PC-9 (cell line): ENCODE data around the gene LDHB. TPM values are rescaled to one million over a fixed set of nuclear protein-coding genes. Genes with fewer than 3 reads are reported as not detected.

Experiments
- Bru-seq: library from RNA; stranded (reverse); fragments of 400-500 nt; gene quantifications from one replicate; lab custom pipeline; 2021; lab: Mats Ljungman, UMichigan
- BruChase-seq, 2 experiments: library from RNA; stranded (reverse); fragments of 400-500 nt; gene quantifications; one replicate each; lab custom pipeline; 2021; lab: Mats Ljungman, UMichigan
- BruUV-seq: library from RNA; stranded (reverse); fragments of 400-500 nt; replicated peaks from 2 replicates; lab custom pipeline; 2021; lab: Mats Ljungman, UMichigan
- CTCF ChIA-PET: fragments of 300-600 bp; sonication (Branson Sonifier 250); formaldehyde crosslinking; loops from one replicate; lab custom pipeline; 2022; ENCODE audit warnings: antibody characterized with exemption; lab: Charles Lee
- POLR2A ChIA-PET: fragments of 300-600 bp; sonication (Branson Sonifier 250); formaldehyde crosslinking; loops from one replicate; lab custom pipeline; 2022; ENCODE audit warnings: antibody characterized with exemption; ENCODE audit not compliant: unreplicated experiment; lab: Charles Lee
- DNase-seq, 2 experiments: peaks; one replicate each; pipeline versions ENCODE4 v3.0.0 to v3.0.0-alpha.2; 2015 to 2022; ENCODE audit warnings: mixed read lengths in 1 of 2
- H2AFZ ChIP-seq: fragments of 200-600 bp; sonication (generic); 2 replicates; pipeline ENCODE4 v1.8.1; 2017; ENCODE audit warnings: antibody characterized with exemption
- H3F3A ChIP-seq: fragments of 200-600 bp; sonication (generic); 2 replicates; pipeline ENCODE4 v1.8.1; 2017; ENCODE audit warnings: antibody characterized with exemption, mild to moderate bottlenecking, low read depth; ENCODE audit not compliant: insufficient read depth
- H3K27ac ChIP-seq: fragments of 200-600 bp; sonication (generic); 2 replicates; pipeline ENCODE4 v1.6.1; 2016; ENCODE audit warnings: mixed run types
- H3K27me3 ChIP-seq: fragments of 200-600 bp; sonication (generic); 2 replicates; pipeline ENCODE4 v1.6.1; 2016; ENCODE audit warnings: low read depth, mixed run types; ENCODE audit not compliant: insufficient read depth
- H3K36me3 ChIP-seq: fragments of 200-600 bp; sonication (generic); 2 replicates; pipeline ENCODE4 v1.6.1; 2016; ENCODE audit warnings: low read depth, mixed run types
- H3K4me1 ChIP-seq: fragments of 200-600 bp; sonication (generic); replicated peaks from 2 replicates; pipeline ENCODE4 v1.6.1; 2016; ENCODE audit warnings: mixed run types; ENCODE audit not compliant: insufficient read depth
- H3K4me2 ChIP-seq: fragments of 200-600 bp; sonication (generic); 2 replicates; pipeline ENCODE4 v1.6.1; 2017; ENCODE audit warnings: mixed run types
- H3K4me3 ChIP-seq: fragments of 200-600 bp; sonication (generic); 2 replicates; pipeline ENCODE4 v1.6.1; 2016; ENCODE audit warnings: mixed run types
- H3K79me2 ChIP-seq: fragments of 200-600 bp; sonication (generic); 2 replicates; pipeline ENCODE4 v1.6.1; 2017; ENCODE audit warnings: low read depth, mixed run types
- H3K9me2 ChIP-seq: fragments of 200-600 bp; sonication (generic); 2 replicates; pipeline ENCODE4 v1.8.1; 2017; ENCODE audit warnings: mild to moderate bottlenecking; ENCODE audit not compliant: insufficient read depth
- H3K9me3 ChIP-seq: fragments of 200-600 bp; sonication (generic); 2 replicates; pipeline ENCODE4 v1.8.1; 2016; ENCODE audit warnings: low read depth; ENCODE audit not compliant: insufficient read depth
- H4K20me1 ChIP-seq: fragments of 200-600 bp; sonication (generic); 2 replicates; pipeline ENCODE4 v1.8.1; 2017; ENCODE audit not compliant: insufficient read depth
- EZH2 ChIP-seq: fragments of 200-600 bp; sonication (generic); IDR thresholded peaks from 2 replicates; pipeline ENCODE4 v1.8.0; 2017; ENCODE audit warnings: antibody characterized with exemption, low read depth
- intact Hi-C: fragments of 100-400 bp; cut with micrococcal nuclease; formaldehyde crosslinking; loops from one replicate; pipeline ENCODE4 v1.10.0; 2022; ENCODE audit not compliant: unreplicated experiment
- long read RNA-seq: library from polyadenylated mRNA; stranded (forward); transcript quantifications from one replicate; pipeline ENCODE4 v2.0.0, GENCODE V29; 2022
- total RNA-seq: library from RNA; stranded (reverse); gene quantifications from 2 replicates; pipeline ENCODE4 v1.2.3, GENCODE V29; 2021
- TF ChIP-seq, protein P1 (sequence below): fragments of 200-600 bp; sonication (generic); conservative IDR thresholded peaks from 2 replicates; pipeline ENCODE4 v1.6.1; 2017; ENCODE audit warnings: mixed run types, antibody characterized with exemption, mild to moderate bottlenecking, moderate library complexity

Gene LDHB
- total RNA-seq (994 and 1,055 TPM in 2 replicates), Bru-seq, nascent RNA (percentile 100 among the genes with signal in this experiment), BruChase-seq, experiment 1, labeled RNA remaining after a 2-hour chase (percentile 100 among the genes with signal in this experiment), BruChase-seq, experiment 2, labeled RNA remaining after a 6-hour chase (percentile 100 among the genes with signal in this experiment)
- long read RNA-seq, transcript LDHB-201 (8 exons, 1,303 nt) = major isoform, 1,258 of 1,305 reads
- long read RNA-seq, transcript LDHB-206 (3 exons, 678 nt) = minor isoform, 6 of 1,305 reads
- long read RNA-seq, partial matches to known transcripts = 22 of 1,305 reads
- long read RNA-seq, other reads (novel, unspliced or antisense) = 12 of 1,305 reads

DNA sequence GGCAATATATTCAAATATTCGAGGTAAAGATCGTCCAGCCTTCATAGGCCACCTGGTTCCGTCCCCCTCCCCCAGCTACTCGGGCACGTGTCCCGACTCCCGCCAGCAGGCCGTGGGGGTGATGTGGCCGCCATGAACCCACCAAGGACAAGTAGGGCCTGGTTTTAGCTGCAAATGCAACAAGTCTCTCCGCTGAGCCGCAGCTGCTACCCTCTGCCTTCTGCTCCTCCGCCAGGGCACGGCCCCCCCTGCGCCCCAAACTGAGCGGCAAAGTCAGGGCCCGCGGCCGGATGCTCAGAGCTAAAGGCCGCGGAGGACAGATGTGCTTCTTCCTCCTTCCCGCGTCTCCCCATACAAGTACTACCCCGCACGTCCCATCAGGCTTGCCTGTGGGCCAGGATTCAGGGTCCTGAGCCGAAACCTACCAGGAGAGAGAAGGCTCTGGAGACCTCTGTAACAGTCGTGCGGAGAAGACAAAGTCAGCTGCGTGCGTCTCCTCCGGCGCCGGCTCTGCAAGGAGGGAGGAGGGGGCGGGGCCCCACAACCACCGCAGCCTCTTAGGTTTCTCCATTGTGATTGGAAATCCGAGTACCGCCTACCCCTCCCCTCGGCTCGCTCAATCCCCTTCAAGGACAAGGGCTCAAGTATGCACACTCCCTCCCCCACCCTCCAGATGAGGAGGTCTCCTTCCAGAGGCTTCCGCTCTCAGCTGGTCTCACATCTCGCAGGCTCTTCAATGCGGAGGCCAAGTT, at the start of gene LDHB:
Gene LDHB, minus strand, starts transcription at position 517 of the 752 bp plus-strand sequence. CDS start 3,171 bp downstream, outside the sequence.
- CTCF ChIA-PET = interaction anchor here (0.6 to 0.9 kb wide), 2 partner anchors 11 to 23 kb away, joined by 3 to 12 read pairs; no protein-coding TSS in a partner anchor
- no peaks in the 10 kb centered on the region for H3K9me3 ChIP-seq
- H3F3A ChIP-seq = no peaks in the 10 kb centered on the region; the same call in 1 of the 2 replicates
- H2AFZ ChIP-seq = peak within 1 kb of the TSS; percentile 94
- H3K27me3 ChIP-seq = no peaks in the 10 kb centered on the region
- H3K9me2 ChIP-seq = no peaks in the 10 kb centered on the region
- intact Hi-C loops = loop anchor here (2.0 to 5.0 kb wide), 4 partner anchors 19 to 835 kb away; partner anchors contain the start of genes GOLT1B, PYROXD1 and RECQL
- TSS peak; percentile 49 for BruUV-seq
- peaks cover 21% of the 10 kb centered on the region for H4K20me1 ChIP-seq
- peak within 1 kb of the TSS; percentile 89 for H3K4me2 ChIP-seq
- TF ChIP-seq, protein P1, sequence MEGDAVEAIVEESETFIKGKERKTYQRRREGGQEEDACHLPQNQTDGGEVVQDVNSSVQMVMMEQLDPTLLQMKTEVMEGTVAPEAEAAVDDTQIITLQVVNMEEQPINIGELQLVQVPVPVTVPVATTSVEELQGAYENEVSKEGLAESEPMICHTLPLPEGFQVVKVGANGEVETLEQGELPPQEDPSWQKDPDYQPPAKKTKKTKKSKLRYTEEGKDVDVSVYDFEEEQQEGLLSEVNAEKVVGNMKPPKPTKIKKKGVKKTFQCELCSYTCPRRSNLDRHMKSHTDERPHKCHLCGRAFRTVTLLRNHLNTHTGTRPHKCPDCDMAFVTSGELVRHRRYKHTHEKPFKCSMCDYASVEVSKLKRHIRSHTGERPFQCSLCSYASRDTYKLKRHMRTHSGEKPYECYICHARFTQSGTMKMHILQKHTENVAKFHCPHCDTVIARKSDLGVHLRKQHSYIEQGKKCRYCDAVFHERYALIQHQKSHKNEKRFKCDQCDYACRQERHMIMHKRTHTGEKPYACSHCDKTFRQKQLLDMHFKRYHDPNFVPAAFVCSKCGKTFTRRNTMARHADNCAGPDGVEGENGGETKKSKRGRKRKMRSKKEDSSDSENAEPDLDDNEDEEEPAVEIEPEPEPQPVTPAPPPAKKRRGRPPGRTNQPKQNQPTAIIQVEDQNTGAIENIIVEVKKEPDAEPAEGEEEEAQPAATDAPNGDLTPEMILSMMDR = no peak
- no peak for TF ChIP-seq EZH2
- H3K4me3 ChIP-seq = peak within 1 kb of the TSS; percentile 94
- H3K79me2 ChIP-seq = peaks cover 50% of the 10 kb centered on the region
- H3K4me1 ChIP-seq = peaks cover 20% of the 10 kb centered on the region
- DNase-seq = peak; percentile 90 to 96
- H3K36me3 ChIP-seq = peaks cover 30% of the 10 kb centered on the region
- POLR2A ChIA-PET = interaction anchor here (0.6 to 0.7 kb wide), 4 partner anchors 11 to 989 kb away, joined by 4 to 24 read pairs (median 9); no protein-coding TSS in a partner anchor
- peak within 1 kb of the TSS; percentile 51 for H3K27ac ChIP-seq

DNA sequence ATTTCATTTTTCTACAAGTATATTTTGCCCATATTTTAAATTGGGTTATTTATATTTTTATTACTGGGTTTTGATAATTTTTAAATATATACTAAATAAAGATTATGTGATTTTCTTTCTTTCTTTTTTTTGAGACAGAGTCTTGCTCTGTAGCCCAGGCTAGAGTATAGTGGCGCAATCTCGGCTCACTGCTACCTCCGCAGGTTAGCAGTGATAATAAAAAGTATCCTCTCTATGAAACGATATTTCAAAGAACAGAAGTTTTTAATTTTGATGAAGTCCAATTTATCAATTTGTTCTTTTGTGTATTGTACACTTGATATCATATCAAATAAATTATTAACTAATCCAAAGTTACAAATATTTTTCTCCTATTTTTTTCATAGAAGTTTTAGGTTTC, 47.2 kb upstream of the LDHB start:
- H2AFZ ChIP-seq = no peak overlapping the region
- TF ChIP-seq, protein P1 = no peak
- no peak for TF ChIP-seq EZH2
- no peaks in the 10 kb centered on the region for H4K20me1 ChIP-seq
- intact Hi-C loops = no loop called here
- H3K9me3 ChIP-seq = 0 out of 2 replicates have a peak, but pooled peaks cover 4% of the 10 kb centered on the region
- no peaks in the 10 kb centered on the region; the same call in 1 of the 2 replicates for H3K9me2 ChIP-seq
- H3F3A ChIP-seq = no peaks in the 10 kb centered on the region
- POLR2A ChIA-PET = no interaction called here
- H3K4me3 ChIP-seq = no peak overlapping the region
- H3K27ac ChIP-seq = no peak overlapping the region
- no peaks in the 10 kb centered on the region for H3K36me3 ChIP-seq
- no peaks in the 10 kb centered on the region for H3K4me1 ChIP-seq
- CTCF ChIA-PET = no interaction called here
- no peak for DNase-seq
- BruUV-seq = no TSS peak
- H3K79me2 ChIP-seq = no peaks in the 10 kb centered on the region
- H3K4me2 ChIP-seq = no peak overlapping the region
- H3K27me3 ChIP-seq = no peaks in the 10 kb centered on the region

DNA sequence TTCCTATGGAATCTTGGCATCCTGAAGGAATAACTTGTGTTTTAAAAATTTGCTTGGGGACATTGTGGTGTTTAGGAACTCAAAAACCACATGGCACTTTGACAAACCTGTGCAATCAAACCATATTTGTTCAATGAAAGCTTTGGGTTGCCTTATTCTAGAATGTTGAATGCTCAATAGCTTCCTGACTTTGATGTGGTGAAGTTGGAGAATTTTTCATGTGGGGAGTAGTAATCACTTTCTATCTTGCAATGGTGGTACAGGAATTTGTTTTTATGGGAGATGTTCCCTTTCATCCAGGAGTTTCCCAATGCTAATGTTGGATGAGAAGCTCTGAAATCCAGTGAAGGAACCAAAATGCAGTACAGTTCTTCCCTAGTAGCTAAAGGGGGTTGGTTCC, 42.2 kb upstream of the LDHB start:
- H4K20me1 ChIP-seq = no peaks in the 10 kb centered on the region
- no peaks in the 10 kb centered on the region for H3K36me3 ChIP-seq
- no peaks in the 10 kb centered on the region for H3K9me3 ChIP-seq
- no peaks in the 10 kb centered on the region for H3F3A ChIP-seq
- CTCF ChIA-PET = no interaction called here
- BruUV-seq = no TSS peak
- no peaks in the 10 kb centered on the region for H3K27me3 ChIP-seq
- intact Hi-C loops = loop anchor here (2.0 to 5.0 kb wide), 4 partner anchors 287 to 762 kb away; no protein-coding TSS in a partner anchor
- POLR2A ChIA-PET = no interaction called here
- no peak overlapping the region for H3K4me2 ChIP-seq
- H3K79me2 ChIP-seq = no peaks in the 10 kb centered on the region
- no peak overlapping the region for H3K27ac ChIP-seq
- no peak for DNase-seq
- H3K4me1 ChIP-seq = no peaks in the 10 kb centered on the region
- TF ChIP-seq EZH2 = no peak
- TF ChIP-seq, protein P1 = no peak
- H3K9me2 ChIP-seq = no peaks in the 10 kb centered on the region; the same call in 1 of the 2 replicates
- H2AFZ ChIP-seq = no peak overlapping the region
- no peak overlapping the region for H3K4me3 ChIP-seq
